G401.6 (cell line): ENCODE data around the gene CSRP2.

Experiments
- FAIRE-seq: peaks from 2 replicates; lab custom pipeline; 2012; peaks lifted over from hg19 to GRCh38; lab: Jason Lieb, UNC

CSRP2 gene

GRCh38 chr12:76891609-76892008, 12.8 kb upstream of the CSRP2 start:
- no peak for FAIRE-seq

DNA sequence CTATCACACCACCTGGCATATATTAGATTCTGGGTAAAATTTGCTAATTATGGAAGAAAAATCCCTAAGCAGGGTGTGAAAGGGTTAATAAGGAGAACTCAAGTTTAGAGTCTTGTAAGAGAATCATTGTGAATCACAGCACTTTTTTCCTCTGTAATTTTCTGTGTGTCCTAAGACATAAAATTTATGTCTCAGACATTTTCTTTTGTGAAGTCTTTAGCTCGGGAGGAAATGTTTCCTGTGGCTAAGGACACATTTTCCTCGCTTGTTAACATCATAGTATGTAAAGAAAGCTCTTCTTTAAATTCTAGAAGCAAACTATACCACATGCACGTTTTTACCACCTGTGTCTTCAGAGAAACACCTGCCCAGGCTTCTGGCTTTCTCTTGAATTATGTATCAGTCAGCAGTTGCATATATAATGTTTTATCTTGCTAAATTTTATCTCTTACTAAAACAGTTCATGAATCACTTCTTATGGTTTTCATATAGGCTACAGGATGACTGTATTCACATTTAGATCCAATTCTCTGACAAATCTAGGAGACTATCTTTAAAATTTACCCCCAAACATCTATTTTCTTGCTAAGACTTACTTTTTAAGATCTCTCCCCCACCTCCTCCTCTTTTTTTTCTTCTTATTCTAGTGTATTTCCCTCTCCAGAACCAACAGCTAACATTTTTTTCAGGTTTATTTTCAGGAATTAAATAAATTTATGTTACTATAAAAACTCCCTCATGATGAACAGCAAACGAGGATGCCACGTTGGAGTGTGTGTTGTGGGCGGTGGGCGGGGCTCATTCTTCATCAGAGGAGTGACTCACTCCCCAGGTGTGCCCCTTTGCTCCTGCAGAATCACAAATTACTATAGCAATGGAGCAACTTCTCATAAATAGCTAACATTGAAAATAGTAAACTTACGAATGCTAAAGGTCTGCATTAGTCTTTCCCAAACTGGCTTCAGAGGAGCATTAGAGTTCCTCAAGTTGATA, 11.6 kb upstream of the CSRP2 start:
- FAIRE-seq: no peak

GRCh38 chr12:76888775-76889174, 10.0 kb upstream of the CSRP2 start:
- no peak for FAIRE-seq

DNA sequence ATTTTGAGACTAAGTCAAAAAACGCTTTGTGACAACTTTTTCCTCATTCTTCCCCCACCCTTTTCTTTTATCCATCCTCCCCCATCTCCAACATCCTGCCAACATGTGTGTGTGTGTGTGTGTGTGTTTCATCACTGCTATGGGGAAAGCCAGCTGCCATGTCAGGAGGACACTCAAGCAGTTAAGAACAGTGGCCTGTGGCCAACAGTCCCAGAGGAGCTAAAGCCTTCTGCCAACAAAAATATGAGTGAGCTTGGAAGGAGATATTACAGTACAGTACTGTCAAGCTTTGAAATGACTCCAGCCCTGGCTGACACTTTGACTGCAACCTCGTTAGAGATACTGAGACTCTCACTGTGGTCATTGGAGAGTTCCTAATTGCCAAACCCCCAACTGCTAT, 5.0 kb upstream of the CSRP2 start:
- no peak for FAIRE-seq

DNA sequence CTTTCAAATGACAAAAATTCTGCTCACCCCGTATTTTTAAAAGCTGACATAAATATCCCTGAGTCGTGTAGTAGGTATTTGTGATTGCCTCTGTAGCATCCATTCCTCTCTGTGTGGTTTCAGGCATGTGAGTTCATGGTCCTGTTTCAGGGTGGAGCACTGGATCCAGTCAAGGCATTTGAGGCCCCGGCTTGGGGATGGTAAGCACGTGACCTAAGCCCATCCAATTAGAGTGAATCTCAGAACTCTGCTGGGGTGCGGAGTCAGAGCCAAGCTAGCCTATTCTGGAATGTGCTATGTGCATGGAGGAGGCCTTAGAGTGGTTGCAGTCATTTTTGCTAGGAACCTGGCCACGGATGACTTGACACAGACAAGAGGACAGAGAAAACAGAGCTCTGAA, 4.3 kb upstream of the CSRP2 start:
- FAIRE-seq: no peak

- FAIRE-seq: no peak
Observed at GRCh38 chr12:76882367-76882766, 3.5 kb upstream of the CSRP2 start.

GRCh38 chr12:76881142-76881541, 2.3 kb upstream of the CSRP2 start:
- FAIRE-seq: no peak

- no peak for FAIRE-seq
Observed at GRCh38 chr12:76880519-76881023, 1.8 kb upstream of the CSRP2 start.

- no peak for FAIRE-seq
Observed at GRCh38 chr12:76879710-76880518, 1.1 kb upstream of the CSRP2 start.

DNA sequence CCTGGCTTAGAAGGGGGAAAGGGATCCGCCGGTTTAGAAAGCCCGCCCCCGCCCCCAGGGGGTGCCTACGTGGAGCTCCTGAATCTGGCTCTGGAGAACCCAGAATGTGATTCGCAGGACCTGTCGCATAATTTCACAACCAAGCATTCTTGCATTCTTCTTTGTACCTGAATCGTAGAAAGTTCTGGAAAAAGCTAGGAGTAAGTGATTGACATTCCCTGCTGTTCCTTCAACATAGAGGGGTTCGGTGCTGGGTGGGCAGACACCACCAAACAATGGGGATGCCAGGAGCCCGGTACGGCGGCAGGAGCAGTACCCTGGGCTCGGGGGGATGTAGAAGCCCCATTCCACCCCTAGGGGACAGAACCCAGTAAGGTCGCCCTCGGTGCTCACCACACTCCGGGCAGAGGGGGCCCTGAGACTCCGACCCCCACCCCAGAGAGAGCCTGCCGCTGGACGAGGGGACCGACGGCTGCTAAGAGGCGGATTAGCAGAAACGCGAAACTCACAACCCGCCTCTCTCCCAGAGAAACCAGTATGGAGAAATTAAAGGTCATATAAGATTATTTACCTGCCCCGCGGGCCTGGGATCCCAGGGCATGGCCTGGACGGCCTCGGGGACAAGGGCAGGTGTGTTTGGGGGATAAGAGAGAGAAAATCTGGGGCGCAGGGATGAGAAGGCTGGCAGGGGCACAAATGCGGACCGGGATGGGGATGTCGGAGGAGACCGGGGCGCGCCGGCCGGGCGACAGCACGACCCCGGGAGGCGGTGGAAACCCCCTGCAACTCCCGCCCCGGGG, 520 bp downstream of the CSRP2 start:
- FAIRE-seq: no peak

DNA sequence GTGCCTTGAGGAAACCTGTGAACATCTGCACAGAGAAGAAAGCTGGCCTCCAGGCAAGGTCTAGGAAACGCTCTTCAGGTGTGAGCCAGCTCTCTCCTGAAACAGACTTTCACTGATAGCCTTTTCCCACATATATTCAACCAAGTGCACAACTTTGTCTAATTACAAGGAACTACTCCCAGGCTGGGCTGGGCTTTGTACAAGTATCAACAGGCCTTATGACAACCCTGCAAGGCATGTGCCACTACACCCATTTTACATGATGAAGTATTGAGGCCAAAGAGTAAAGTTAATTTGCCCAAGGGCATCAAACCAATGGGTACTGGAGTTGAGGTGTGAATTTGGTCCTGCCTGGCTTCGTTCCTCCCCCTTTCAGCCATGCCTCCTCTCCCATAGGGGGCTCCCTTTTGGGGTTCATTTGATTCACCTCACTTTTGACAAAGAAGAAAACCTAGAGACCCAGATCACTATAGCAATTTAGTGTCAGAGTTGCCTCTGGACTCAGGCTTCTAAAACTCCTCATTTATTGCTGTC, 2.1 kb downstream of the CSRP2 start:
- FAIRE-seq: no peak

GRCh38 chr12:76874491-76875190, 4.2 kb downstream of the CSRP2 start:
- no peak for FAIRE-seq

- no peak for FAIRE-seq
Observed at GRCh38 chr12:76874027-76874426, 4.8 kb downstream of the CSRP2 start.

DNA sequence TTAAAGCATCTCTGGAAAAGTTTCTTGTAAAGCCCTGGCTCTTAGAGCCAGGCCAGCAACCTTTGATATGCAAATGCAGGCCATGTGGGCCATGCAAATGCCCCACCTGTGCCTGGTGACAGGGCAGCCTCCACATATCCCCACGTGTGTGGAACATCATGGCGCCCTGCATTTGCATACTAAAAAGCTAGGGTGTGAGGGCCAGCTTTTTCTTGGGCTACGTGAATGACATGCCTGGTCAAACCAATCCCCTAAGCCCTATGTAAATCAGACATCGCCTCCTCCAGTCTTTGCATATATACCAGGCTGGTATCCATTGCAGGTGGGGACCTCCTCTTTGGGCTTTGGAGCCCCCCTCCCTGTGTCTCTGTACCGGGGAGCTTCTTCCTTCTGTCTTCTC, 6.4 kb downstream of the CSRP2 start:
- no peak for FAIRE-seq

DNA sequence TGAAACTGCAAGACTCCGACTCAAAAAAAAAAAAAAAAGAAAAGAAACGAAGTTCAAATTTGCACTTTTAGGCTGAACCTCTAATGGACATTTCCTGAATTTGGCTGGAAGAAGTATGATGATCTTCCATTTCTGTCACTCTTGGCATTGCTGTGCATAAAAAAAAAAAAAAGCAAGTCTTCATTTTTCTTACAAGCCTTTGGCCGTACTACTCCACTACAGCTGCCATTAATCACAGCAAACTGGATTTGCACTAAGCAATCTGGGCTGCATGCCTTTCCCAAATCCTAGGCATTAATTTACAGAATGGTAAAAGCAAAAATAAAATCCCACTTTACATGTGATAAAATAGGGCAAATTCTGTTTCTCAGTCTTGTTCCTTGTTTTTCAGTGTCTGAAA, 7.1 kb downstream of the CSRP2 start:
- FAIRE-seq: no peak

DNA sequence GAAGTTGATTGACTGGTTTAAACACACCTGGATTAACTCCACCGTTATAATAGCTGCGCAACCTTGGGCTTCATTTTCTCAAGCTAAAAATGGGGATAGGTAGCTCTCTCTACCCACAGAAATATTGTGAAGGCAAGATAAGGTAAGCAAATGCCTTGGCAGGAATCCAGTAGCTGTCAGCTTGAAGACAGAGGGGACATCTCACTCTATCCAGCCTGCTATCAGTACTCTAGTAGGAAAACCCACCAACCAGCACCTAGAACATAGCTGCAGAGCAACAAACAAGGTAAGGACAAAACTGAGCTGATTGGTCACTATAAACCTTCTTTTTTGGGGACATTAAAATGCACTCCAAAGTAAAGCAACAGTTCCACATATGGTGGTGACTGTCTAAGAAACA, 7.7 kb downstream of the CSRP2 start:
- FAIRE-seq: no peak

DNA sequence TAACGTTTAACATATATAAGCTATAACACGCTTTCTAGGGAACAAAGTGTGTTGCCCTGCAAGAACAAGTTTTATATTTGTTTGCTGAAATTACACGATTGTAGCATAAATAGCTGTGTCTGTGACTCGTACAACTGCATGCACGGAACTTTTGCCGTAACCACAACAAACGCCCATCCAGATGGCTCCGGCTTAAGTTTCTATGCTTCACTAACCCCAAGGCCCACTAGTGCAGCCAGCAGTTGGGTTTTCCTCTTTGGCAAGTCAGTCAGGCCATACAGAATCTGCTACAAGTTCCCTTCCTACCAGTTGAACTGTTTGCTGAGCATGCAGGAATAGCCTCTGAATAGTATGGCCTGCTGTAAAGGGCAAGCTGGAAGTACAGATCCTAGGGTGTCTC, 12.1 kb downstream of the CSRP2 start:
- FAIRE-seq: no peak

DNA sequence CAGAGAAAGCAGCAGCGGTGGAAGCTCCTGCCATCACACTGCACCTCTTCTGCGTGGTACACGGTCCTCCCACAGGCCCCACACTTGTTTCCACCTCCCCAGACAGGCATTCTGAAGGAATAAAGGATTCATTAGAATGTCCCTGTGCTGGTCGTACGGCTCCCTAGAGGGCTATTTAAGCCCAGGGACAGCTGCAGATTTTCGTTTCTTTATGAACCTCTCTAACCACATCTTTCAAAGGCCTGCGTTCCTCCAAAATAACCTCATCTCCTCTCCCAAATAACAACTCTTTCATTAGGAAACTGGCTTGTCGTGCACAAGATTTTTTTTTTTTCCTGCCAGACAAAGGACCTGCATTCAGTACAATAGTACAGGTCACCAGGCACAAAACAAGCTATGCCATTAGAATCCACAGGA, 12.7 kb downstream of the CSRP2 start:
- no peak for FAIRE-seq

DNA sequence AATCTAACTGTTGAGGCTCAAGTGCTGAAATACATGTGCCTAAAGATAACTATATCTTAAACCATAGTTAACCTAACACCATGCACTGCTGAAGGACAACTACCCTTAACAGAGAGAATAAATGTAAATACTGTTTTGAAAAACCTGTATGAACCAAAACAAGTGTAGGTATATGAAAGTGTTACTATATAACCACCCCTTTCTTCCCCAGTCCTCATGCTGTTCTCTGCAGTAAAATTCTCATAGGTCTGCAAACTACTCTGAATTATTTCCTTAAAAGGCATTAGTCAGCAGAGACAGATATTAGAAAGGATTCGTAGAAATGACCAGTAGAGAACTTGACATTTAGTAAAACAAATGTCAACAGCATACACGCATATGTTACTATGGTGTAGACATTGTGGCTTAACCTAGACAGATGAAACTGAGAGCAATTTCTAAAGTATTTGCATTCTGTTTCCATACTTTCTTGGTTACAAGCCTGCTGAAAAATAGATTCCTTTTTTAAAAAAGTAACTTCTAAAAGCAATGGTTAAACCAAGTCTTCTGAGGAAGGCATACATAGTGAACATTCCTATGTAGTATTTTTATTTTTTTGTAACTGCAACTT, 13.9 kb downstream of the CSRP2 start:
- no peak for FAIRE-seq

DNA sequence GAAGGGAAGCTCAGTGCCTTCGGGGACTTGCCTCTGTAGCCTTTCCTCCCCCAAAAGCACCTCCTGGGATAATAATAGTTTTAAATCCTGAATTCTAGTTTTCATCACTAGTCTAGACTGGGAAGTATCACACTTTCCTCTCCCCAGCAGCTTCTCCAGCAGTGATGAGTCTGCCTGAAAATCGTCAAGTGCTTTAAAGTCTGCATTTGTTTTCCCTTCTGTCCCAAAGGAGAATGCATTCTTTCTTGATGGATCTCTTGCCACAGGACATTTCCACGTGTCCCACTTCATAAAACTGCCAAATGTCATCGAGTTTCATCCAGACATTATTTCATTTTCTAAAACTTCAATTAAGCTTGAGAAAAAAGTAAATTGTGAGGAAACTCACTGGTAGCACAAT, 15.0 kb downstream of the CSRP2 start:
- no peak for FAIRE-seq
